22Rv1 (cell line): ENCODE results near the gene CXCL5.
A peak's percentile ranks its signal among the peaks of the same experiment; 100 is the strongest.

Source experiments
- H3K27ac ChIP-seq: fragments of 450-650 bp; 2 replicates; pipeline ENCODE4 v1.5.1; 2017
- ZFX ChIP-seq: fragments of 450-650 bp; IDR thresholded peaks from 2 replicates; pipeline ENCODE4 v1.6.1; 2017; ENCODE audit warnings: antibody characterized with exemption, borderline replicate concordance
- TF ChIP-seq, protein P1 (sequence below): fragments of 450-650 bp; IDR thresholded peaks from 2 replicates; pipeline ENCODE4 v1.5.1; 2017; ENCODE audit warnings: mild to moderate bottlenecking

CXCL5 gene

DNA sequence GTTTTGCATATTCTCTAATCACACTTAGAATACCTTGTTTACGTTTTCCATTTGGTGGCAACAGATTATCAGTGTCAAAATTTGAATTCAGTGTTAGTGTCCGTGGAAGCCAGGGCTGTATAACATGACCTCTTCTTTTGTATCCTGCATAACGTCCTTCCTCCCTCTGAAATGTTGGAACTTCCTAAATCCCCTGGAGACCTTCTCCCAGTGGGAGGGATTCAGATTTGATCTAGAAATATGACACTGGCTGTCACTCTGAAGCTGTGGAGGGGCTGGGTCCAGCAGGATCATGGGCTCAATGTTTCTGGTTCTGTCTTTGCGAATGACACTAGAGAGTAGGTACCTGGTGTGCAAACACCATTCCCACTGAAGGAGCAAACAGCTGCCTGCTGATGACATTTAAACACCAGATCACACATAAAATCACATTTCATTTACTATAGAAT is 40.9 kb upstream of the CXCL5 start:
- no peak for TF ChIP-seq ZFX
- TF ChIP-seq, protein P1, sequence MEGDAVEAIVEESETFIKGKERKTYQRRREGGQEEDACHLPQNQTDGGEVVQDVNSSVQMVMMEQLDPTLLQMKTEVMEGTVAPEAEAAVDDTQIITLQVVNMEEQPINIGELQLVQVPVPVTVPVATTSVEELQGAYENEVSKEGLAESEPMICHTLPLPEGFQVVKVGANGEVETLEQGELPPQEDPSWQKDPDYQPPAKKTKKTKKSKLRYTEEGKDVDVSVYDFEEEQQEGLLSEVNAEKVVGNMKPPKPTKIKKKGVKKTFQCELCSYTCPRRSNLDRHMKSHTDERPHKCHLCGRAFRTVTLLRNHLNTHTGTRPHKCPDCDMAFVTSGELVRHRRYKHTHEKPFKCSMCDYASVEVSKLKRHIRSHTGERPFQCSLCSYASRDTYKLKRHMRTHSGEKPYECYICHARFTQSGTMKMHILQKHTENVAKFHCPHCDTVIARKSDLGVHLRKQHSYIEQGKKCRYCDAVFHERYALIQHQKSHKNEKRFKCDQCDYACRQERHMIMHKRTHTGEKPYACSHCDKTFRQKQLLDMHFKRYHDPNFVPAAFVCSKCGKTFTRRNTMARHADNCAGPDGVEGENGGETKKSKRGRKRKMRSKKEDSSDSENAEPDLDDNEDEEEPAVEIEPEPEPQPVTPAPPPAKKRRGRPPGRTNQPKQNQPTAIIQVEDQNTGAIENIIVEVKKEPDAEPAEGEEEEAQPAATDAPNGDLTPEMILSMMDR: no peak
- no peak overlapping the region for H3K27ac ChIP-seq

DNA sequence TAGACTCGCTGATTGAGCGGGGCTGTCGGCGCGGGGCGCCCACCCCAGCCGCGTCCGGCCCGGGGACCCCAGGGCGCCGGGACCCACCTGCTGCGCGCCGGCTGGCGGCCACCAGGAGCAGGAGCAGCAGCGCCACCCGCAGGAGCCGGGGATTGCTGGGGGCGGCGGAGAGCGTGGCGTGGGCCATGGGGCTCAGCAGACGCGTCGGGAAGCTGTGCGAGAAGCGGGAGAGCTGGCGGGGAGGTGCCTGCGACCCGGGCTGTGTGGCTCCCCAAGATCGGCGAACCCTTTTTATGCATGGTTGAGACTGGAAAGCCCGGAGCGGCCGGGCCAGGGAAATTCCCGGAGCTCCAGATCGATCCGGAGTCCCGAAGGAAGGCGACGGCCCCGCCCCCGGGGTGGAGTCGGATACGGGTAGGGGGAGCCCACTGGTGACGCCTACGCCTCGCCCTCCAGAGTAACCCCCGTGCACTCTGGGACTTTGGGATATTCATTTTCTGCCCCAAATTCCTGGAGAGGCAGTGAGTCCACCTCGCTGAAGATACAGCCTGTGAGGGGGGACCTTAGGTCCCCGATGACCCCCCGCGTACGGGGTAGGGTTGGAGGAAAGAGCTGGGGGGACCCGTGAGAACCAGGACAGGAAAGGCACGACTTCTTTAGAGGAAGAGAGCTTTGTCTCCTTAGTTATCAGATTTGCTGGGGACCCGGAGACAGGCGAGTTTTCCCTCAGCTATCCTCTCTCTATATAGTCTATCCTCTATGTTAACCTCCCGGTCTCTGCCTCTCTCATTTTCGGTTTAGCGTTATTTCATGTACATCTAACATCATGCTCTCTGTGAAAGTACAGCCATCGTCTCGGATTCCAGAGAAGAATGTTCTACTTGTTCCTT is 40.2 kb upstream of the CXCL5 start, which contains the start of gene CXCL3:
Gene CXCL3 (minus strand): TSS at position 265 of the 890 bp plus-strand sequence. CDS start 78 bp downstream, at position 187.
- TF ChIP-seq, protein P1: peak; percentile 85
- TF ChIP-seq ZFX: no peak
- no peak within 1 kb of the TSS for H3K27ac ChIP-seq

DNA sequence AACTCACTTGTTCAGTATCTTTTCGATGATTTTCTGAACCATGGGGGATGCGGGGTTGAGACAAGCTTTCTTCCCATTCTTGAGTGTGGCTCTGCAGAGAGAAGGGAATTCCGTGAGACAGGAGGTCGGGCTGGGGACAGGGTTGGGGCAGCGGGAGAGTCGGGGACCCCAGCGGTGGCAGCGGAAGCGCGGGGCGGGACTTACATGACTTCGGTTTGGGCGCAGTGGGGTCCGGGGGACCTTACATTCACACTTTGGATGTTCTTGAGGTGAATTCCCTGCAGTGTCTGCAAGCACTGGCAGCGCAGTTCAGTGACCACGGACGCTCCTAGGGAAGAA is 39.6 kb upstream of the CXCL5 start:
- TF ChIP-seq ZFX: no peak
- TF ChIP-seq, protein P1: no peak
- no peak overlapping the region for H3K27ac ChIP-seq

DNA sequence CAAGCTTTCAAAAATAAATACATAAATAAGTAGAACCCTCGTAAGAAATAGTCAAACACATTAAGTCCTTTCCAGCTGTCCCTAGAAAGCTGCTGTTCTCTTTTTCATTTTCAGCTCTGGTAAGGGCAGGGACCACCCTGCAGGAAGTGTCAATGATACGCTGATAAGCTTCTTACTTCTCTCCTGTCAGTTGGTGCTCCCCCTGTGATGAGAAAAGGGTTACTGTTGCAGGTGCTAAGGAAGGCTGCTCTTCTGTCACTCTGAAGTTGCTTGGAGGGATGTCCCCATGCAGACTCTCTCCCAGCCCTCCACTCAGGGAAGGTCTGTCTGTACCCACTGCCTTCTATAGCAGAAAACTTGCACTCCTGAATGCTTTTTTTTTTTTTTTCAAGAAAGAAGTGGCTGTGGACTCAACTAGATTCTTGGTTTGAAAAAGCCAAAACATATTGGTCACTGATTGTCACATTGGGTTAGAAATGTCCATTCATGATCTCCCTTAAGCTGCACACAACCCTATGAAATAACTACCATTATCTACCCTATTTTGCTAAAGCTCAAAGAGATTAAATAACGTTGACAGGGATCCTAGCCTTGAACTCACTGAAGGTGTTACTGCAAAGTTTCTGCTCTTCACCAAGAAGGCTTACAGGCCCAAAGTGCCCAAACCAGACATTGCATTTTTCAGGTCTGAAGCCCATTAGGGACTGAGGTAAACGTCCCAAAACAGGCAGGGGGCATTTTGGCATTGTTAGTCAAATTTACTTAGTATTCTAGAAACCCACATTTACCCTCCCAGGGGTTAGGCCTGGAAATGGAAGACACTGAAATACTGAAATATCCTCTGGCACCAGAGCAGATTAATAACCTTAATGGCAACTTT is 38.8 kb upstream of the CXCL5 start:
- no peak overlapping the region for H3K27ac ChIP-seq
- TF ChIP-seq ZFX: no peak
- TF ChIP-seq, protein P1: no peak

DNA sequence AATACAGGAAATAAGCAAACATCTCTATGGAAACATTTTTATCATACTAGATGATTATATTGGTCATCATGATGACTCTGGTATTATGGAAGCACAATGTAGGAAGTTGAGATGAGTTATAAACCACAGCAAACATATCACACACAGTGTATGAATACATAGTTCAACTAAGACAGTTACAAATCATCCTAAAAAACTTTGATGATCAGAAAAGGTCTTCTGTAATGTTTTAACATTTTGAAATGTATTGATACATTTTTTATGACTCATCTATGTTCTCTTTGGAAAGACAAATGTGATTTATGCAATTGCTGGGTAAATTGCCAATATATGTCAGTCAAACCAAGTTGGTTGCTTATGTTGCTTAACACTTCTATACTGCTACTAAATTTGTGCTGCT is 35.3 kb upstream of the CXCL5 start:
- no peak for TF ChIP-seq ZFX
- TF ChIP-seq, protein P1: no peak
- H3K27ac ChIP-seq: no peak overlapping the region

DNA sequence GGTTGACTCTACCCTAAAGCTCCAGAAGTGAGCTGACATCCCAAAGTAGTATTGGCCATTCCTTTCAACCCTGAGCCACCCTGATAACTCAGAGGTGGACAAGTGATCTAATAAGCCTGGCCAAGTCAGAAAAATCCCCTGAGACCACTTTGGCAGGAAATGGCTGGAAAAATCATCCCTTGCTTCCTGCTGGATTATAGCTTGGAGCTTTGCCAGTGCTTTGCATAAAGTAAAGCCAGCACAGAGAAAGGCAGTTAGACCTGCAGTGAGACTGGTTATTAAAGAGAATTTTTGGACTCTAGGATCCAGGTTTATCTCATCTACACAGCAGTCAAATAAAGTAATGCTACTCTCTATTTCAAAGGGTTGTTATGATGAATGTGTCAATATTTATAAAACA is 33.6 kb upstream of the CXCL5 start:
- no peak overlapping the region for H3K27ac ChIP-seq
- TF ChIP-seq, protein P1: no peak

DNA sequence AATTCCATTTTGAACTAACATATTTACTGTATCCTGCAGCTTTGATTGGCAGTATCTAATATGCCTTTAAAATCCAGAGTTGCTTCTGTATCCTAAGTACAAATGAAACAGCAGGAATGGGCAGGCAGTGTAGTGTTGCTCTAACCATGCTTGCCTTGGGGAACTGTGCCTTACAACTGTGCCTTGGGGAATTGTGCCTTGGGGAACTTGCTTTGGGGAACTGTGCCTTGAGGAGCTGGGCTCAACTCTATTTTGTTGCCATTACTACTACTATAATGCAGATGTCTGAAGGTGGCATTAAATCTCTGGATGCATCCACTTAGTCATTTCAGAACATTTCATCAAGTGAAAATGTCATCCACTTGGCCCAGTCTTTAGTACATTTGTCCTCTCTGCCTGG is 33.1 kb upstream of the CXCL5 start:
- TF ChIP-seq, protein P1: no peak
- no peak for TF ChIP-seq ZFX
- no peak overlapping the region for H3K27ac ChIP-seq
